ENCODE data around the gene CHRDL1.
"Not testable (repeated sequence)": the region's sequence is repeated elsewhere in the genome, so short reads cannot be mapped to it uniquely, and the experiment has no call there.

The CHRDL1 gene

GRCh38 chrX:110795645-110796406 lies at the start of gene CHRDL1:
CHRDL1 (minus strand) TSS chrX:110795817; CDS start chrX:110792181, 3,636 bp downstream.
- DNase-seq, result no peak

- DNase-seq, result no peak
Measured at GRCh38 chrX:110836982-110837381, 41.4 kb upstream of the CHRDL1 start.

GRCh38 chrX:110836451-110836850 lies 40.8 kb upstream of the CHRDL1 start:
- no peak for DNase-seq

- DNase-seq, result no peak
Measured at GRCh38 chrX:110836001-110836400, 40.4 kb upstream of the CHRDL1 start.

GRCh38 chrX:110825972-110826371 lies 30.4 kb upstream of the CHRDL1 start:
- DNase-seq, result no peak

GRCh38 chrX:110816543-110816942 lies 20.9 kb upstream of the CHRDL1 start:
- DNase-seq, result not testable (repeated sequence)

- no peak for DNase-seq
Measured at GRCh38 chrX:110806145-110806544, 10.5 kb upstream of the CHRDL1 start.

GRCh38 chrX:110805303-110805702 lies 9.7 kb upstream of the CHRDL1 start:
- no peak for DNase-seq

- no peak for DNase-seq
Measured at GRCh38 chrX:110804446-110804845, 8.8 kb upstream of the CHRDL1 start.

GRCh38 chrX:110803506-110803905 lies 7.9 kb upstream of the CHRDL1 start:
- DNase-seq, result no peak

- DNase-seq, result no peak
Measured at GRCh38 chrX:110796407-110796697, 735 bp upstream of the CHRDL1 start.

GRCh38 chrX:110794601-110795000 lies 1.0 kb downstream of the CHRDL1 start:
- DNase-seq, result no peak

GRCh38 chrX:110791071-110791470 lies 4.5 kb downstream of the CHRDL1 start:
- DNase-seq, result no peak

- no peak for DNase-seq
Measured at GRCh38 chrX:110786486-110786885, 9.1 kb downstream of the CHRDL1 start.

- DNase-seq, result no peak
Measured at GRCh38 chrX:110759785-110760184, 35.8 kb downstream of the CHRDL1 start.

GRCh38 chrX:110758781-110759422 lies 36.7 kb downstream of the CHRDL1 start:
- no peak for DNase-seq

GRCh38 chrX:110755611-110756010 lies 40.0 kb downstream of the CHRDL1 start:
- no peak for DNase-seq

- DNase-seq, result no peak
Measured at GRCh38 chrX:110755061-110755460, 40.6 kb downstream of the CHRDL1 start.

- no peak for DNase-seq
Measured at GRCh38 chrX:110750526-110751189, 45.0 kb downstream of the CHRDL1 start.

- DNase-seq, result no peak
Measured at GRCh38 chrX:110748256-110748806, 47.3 kb downstream of the CHRDL1 start.

GRCh38 chrX:110746014-110746413 lies 49.6 kb downstream of the CHRDL1 start:
- DNase-seq, result no peak

- no peak for DNase-seq
Measured at GRCh38 chrX:110745288-110745687, 50.3 kb downstream of the CHRDL1 start.

- DNase-seq, result no peak
Measured at GRCh38 chrX:110743679-110744340, 51.8 kb downstream of the CHRDL1 start.

All from CD4-positive, alpha-beta T cell treated with Interferon alpha-2 for 1 hour (primary cell).